ENCODE data around the gene USP11. TPM values are rescaled to one million over a fixed set of nuclear protein-coding genes. Genes with fewer than 3 reads are reported as not detected.

The USP11 gene
- total RNA-seq, 2 experiments from 2014 or later = 62.6 to 66.2 TPM

GRCh38 chrX:47293106-47293505, 60.3 kb downstream of the USP11 start:
- Mint-ChIP-seq H3K36me3 (ENCODE audit: low read depth) (no peaks in the 10 kb centered on the region), H3K27me3 (no peaks in the 10 kb centered on the region), H3K4me1 (ENCODE audit: low read depth) (no peaks in the 10 kb centered on the region), H3K9me3 (no peaks in the 10 kb centered on the region), H3K27ac (no peak overlapping the region), H3K4me3 (no peak overlapping the region)
- POLR2A ChIA-PET = no interaction called here
- H3K36me3 ChIP-seq (ENCODE audit: insufficient read depth, low read length) = no peaks in the 10 kb centered on the region
- TF ChIP-seq CTCF (IDR thresholded peaks at IDR 0.05) = no peak
- H3K4me3 ChIP-seq (ENCODE audit: low read length) = no peak overlapping the region
- CTCF ChIA-PET = no interaction called here
- no peaks in the 10 kb centered on the region for H3K9me3 ChIP-seq (ENCODE audit: control insufficient read depth in 1 of 2, insufficient read depth in 1 of 2, low read length in 2 of 2)
- H3K27me3 ChIP-seq (ENCODE audit: control insufficient read depth in 1 of 2, insufficient read depth in 2 of 2, low read length in 2 of 2) = no peaks in the 10 kb centered on the region
- H3K4me1 ChIP-seq (ENCODE audit: insufficient read depth, low read length) = no peaks in the 10 kb centered on the region
- intact Hi-C loops (cut with DNase I, micrococcal nuclease) = no loop called here
- no peak overlapping the region for H3K27ac ChIP-seq (ENCODE audit: low read depth in 1 of 2, low read length in 2 of 2)
- ATAC-seq (ENCODE audit: poor library complexity) (no peak), DNase-seq (no peak)

- Histone ChIP-seq H3K27me3 (ENCODE audit: control insufficient read depth in 1 of 2, insufficient read depth in 2 of 2, low read length in 2 of 2) (no peaks in the 10 kb centered on the region), H3K4me3 (ENCODE audit: low read length) (no peak overlapping the region), H3K36me3 (ENCODE audit: insufficient read depth, low read length) (no peaks in the 10 kb centered on the region), H3K4me1 (ENCODE audit: insufficient read depth, low read length) (no peaks in the 10 kb centered on the region), H3K27ac (ENCODE audit: low read depth in 1 of 2, low read length in 2 of 2) (no peak overlapping the region), H3K9me3 (ENCODE audit: control insufficient read depth in 1 of 2, insufficient read depth in 1 of 2, low read length in 2 of 2) (no peaks in the 10 kb centered on the region)
- Mint-ChIP-seq H3K4me1 (ENCODE audit: low read depth) (no peaks in the 10 kb centered on the region), H3K27me3 (no peaks in the 10 kb centered on the region), H3K9me3 (no peaks in the 10 kb centered on the region), H3K27ac (no peak overlapping the region), H3K36me3 (ENCODE audit: low read depth) (no peaks in the 10 kb centered on the region), H3K4me3 (no peak overlapping the region)
- TF ChIP-seq CTCF (IDR thresholded peaks at IDR 0.05) = no peak
- intact Hi-C loops (cut with DNase I, micrococcal nuclease) = no loop called here
- POLR2A ChIA-PET = no interaction called here
- ATAC-seq (ENCODE audit: poor library complexity) = no peak
- DNase-seq = no peak
- CTCF ChIA-PET = no interaction called here
Observed at GRCh38 chrX:47296766-47297365, 64.1 kb downstream of the USP11 start.

DNA sequence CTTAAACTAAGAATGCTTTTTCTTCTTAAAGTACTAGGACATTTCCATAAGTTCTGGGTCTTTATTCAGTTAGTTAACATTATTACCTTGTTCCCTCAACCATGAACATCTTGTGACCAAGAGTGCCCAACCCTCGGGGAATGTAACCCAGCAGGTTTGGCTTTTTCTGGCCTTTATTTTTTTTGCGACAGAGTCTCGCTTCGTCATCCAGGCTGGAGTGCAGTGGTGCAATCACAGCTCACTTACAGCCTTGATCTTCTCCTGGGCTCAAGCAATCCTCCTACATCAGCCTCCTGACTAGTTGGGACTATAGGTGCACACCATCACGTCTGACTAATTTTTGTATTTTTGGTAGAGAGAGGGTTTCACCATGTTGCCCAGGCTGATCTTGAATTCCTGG, 65.1 kb downstream of the USP11 start:
- no peak overlapping the region for H3K27ac Mint-ChIP-seq

More for the DNA sequence above, 65.1 kb downstream of the USP11 start:
- intact Hi-C loops (cut with DNase I, micrococcal nuclease) = no loop called here
- Mint-ChIP-seq H3K27me3 (no peaks in the 10 kb centered on the region), H3K4me3 (no peak overlapping the region), H3K4me1 (ENCODE audit: low read depth) (no peaks in the 10 kb centered on the region), H3K9me3 (no peaks in the 10 kb centered on the region), H3K36me3 (ENCODE audit: low read depth) (no peaks in the 10 kb centered on the region)
- POLR2A ChIA-PET = no interaction called here
- no peak overlapping the region for H3K4me3 ChIP-seq (ENCODE audit: low read length)
- H3K36me3 ChIP-seq (ENCODE audit: insufficient read depth, low read length) = no peaks in the 10 kb centered on the region
- TF ChIP-seq CTCF (IDR thresholded peaks at IDR 0.05) = no peak
- ATAC-seq (ENCODE audit: poor library complexity) (no peak), DNase-seq (no peak)
- CTCF ChIA-PET = no interaction called here
- H3K27ac ChIP-seq (ENCODE audit: low read depth in 1 of 2, low read length in 2 of 2) = no peak overlapping the region
- no peaks in the 10 kb centered on the region for H3K27me3 ChIP-seq (ENCODE audit: control insufficient read depth in 1 of 2, insufficient read depth in 2 of 2, low read length in 2 of 2)
- H3K4me1 ChIP-seq (ENCODE audit: insufficient read depth, low read length) = no peaks in the 10 kb centered on the region
- H3K9me3 ChIP-seq (ENCODE audit: control insufficient read depth in 1 of 2, insufficient read depth in 1 of 2, low read length in 2 of 2) = no peaks in the 10 kb centered on the region

Other genes starting within 250 kb of the USP11 start
- not detected for gene RGN, start 154.6 kb upstream of the USP11 start, total RNA-seq
- gene NDUFB11, start 88.3 kb upstream of the USP11 start, total RNA-seq = 10 to 100 TPM; 50.1 to 53.2 TPM
- 10 to 100 TPM; 27.3 to 29.4 TPM for gene RBM10, start 87.8 kb upstream of the USP11 start, total RNA-seq
- gene UBA1, start 39.2 kb upstream of the USP11 start, total RNA-seq = 10 to 100 TPM; 70.0 to 72.1 TPM
- gene CDK16, start 14.3 kb upstream of the USP11 start, total RNA-seq = 100 to 1,000 TPM; 182 to 190 TPM
- gene ZNF157, start 137.6 kb downstream of the USP11 start, total RNA-seq = under 1 TPM; 0.47 to 0.50 TPM